GM21528 (cell line): ENCODE measurements around the gene PCSK9.
"Not testable (repeated sequence)": the region's sequence is repeated elsewhere in the genome, so short reads cannot be mapped to it uniquely, and the experiment has no call there.

ENCODE experiments used
- ATAC-seq: cut with Tn5 transposase; IDR thresholded peaks from one replicate; pipeline ENCODE4 v1.9.1; 2021; ENCODE audit warnings: mild to moderate bottlenecking, moderate library complexity; ENCODE audit not compliant: unreplicated experiment, low FRiP score

PCSK9 gene

DNA sequence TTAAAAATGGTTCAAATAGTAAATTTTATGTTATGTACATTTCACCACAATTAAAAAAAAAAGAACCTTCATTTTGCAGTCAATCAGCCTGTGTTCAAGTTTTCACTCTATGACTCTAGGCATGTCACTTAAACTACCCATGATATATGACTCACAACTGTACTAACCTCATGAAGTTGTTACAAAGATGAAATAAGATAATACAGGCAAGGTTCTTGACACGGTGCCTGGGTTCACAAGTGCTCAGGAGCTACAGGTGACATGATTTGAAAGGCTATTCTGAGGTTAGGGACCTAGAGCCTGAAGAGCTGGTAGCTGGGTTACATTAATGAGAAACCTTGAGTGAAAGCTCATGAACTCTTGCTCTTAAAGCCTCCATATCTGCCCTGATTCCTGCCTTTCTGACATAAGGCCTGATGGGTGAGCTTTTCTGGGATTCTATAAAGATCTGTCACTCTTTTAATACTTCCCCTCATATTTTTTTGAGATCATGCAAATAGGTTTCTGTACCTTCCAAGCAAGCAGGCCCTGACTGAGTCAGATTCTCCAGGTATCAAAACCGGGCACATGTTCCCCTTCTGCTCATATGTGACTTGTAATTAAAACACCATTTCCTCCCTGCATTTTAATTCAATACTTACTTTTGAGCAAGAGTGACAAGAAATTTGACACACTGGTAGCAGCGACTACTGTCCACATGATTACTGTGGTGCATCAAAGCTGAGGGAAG lies 34.0 kb downstream of the PCSK9 start:
- ATAC-seq, result no peak

DNA sequence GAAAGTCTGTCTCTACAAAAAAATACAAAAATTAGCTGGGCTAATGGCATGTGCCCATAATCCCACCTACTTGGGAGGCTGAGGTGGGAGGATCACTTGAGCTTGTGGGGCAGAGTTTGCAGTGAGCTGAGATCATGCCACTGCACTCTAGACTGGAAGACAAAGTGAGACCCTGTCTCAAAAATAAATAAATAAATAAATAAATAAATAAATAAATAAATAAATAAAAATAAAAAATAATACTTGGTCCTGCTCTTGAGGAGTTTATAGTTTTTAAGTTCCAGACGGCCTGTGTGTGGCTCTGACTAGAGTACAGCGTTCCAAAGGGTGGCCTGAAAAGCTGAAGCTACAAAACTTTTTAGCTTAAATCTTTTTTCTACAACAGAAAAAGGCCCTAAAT lies 35.1 kb downstream of the PCSK9 start:
- no peak for ATAC-seq

DNA sequence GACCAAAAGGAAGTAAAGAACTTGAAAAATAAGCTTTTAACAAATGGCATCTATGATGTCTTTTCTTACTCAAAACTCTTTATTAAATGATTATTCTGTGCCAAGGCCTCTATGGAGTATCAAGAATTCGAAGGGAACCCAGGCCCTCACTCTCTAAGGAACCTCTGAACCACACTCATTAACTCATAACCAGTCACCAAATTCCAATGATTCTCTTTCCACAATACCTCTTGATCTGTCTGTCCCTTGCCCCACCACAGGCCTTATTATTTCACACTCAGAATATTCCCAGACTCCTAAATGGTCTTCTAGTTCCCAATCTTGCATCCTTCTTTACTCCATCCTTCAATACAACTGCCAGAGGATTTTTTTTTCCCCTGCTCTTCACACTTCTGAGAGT lies 37.0 kb downstream of the PCSK9 start:
- no peak for ATAC-seq

DNA sequence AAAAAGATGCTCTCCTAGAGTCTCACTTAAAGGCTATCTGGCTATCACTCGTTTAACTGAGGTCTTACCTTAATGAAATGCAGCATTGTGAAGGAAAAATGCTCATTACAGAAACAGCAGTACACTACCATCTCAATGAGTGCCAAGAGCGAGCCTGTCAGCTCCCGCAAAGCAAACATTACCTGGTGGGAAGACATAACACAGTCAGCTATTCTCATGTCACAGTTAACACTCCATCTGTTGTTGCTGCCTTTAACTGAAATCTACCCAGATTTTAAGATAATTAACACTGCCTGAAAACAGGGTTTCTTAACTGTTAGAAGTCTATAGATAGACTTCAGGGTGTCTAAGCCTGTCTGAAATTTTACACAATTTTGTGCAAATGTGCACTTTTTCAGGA lies 39.1 kb downstream of the PCSK9 start:
- no peak for ATAC-seq

DNA sequence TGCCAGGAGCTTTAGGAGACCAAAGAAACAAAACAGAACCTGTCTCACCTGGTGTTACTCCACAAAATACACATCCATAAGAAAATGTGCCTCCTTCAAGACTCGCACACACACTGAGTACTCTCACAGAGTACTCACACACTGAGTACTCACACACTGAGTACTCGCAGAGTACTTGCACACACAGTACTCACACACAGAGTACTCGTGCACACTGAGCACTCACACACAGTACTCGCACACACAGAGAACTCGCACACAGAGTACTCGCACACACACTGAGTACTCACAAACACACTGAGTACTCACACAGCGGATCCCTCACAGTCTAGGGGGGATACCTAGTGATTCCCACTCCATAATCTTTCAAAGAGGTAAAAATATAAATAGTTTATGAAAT lies 40.3 kb downstream of the PCSK9 start:
- ATAC-seq, result no peak

DNA sequence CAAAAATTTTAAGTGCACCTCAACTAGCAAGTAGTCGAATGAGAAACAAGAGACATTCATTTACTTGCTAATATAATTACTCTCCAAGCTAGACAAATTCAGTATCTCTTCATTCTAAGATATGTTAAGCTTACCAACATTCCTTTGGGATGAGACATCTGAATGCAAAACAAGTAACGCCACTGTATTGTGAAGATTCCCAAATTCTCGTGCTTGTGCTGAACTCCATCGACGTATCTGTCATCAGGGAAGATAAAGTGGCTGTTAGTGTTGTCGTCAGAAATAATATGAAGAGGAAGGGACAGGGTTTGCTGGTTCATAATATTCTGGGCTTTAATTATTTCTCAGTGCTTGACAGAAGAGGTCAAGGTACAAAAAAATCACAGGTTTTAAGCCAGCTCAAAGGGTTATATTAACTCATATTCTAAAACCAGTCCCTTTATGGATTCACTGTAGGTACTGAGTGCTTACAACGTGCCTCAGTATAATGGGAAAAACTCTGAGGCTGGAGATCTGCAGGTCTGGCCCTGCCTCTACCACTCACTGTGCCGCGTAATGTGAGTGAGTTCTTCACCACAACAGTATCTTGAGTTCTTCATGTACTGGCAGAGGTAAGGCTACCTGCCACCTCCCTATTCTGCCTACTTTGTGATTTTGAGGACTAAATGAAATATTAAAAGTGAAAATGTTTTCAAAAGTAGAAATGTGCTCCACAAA lies 42.0 kb downstream of the PCSK9 start:
- ATAC-seq, result no peak

DNA sequence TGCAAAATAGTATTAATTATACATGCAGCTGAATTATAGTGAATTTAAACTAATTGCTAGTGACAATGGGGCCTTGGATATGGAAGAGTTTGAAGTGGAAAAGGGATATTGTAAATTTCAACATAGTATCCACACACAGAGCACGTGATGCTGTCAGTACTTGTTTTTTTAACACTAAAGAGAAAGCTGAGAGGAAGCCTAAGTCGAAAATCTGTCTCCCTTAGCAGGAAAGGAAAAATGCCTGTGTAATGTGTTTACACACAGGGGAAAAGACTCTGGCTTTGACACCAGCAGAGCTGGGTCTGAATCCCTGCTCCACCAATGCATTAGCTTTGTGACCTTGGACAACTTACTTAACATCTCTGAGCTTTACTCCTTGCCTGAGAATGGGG lies 42.6 kb downstream of the PCSK9 start:
- no peak for ATAC-seq

DNA sequence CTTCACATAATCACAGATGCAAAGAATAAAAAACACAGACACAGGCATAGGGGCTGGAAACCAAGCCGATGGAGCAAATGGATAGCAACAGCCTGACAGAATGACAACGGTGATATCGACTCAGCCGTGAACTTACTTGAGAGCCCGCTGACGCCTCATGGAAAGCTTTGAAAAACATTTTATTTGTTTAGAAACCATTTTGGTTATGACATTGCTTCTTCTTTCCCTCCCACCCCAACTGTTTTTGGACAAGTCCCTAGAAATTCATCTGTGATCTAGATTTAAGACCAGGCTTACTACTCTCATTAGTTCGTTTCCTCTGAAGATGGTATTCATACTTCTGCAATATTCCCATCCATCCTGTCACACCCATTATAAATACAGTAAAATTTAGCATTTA lies 44.9 kb downstream of the PCSK9 start:
- ATAC-seq, result no peak

DNA sequence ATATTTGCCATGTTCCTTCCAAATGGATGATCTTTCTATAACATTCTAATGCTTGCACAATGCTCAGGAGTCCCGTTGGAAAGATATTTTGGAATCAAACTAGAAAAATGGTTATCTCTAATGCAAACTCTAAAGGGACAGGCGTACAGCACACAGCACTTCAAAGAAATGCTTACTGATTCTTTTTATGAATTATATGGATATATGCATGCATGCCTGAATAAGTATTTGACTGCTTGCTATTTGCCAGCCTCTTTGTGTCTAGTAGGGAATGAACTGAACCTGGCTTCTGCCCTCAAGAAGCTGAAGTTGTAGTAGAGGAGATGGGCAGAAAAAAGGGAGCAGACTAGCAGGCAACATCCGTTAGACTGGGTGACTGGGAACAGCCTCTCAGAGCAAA lies 48.1 kb downstream of the PCSK9 start:
- ATAC-seq, result no peak

DNA sequence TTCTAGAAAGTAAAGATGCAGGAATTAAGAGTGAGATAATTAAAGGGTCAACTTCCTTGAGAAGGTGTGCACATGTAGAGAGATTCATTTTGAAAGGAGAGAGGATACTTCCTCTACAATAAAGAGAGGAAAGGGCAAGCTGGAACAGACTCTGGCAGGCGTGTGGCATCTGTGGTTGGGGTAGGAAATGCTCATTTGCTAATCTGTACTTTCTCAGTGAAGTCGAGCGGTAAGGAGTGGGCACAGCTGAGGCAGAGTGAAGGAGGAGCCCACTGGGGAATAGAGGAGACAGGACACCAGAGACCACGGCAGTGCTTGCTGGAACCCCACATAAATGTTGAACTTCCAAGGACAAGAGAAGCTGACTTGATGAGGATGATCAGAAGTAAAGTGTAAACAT lies 49.1 kb downstream of the PCSK9 start:
- ATAC-seq, result no peak

DNA sequence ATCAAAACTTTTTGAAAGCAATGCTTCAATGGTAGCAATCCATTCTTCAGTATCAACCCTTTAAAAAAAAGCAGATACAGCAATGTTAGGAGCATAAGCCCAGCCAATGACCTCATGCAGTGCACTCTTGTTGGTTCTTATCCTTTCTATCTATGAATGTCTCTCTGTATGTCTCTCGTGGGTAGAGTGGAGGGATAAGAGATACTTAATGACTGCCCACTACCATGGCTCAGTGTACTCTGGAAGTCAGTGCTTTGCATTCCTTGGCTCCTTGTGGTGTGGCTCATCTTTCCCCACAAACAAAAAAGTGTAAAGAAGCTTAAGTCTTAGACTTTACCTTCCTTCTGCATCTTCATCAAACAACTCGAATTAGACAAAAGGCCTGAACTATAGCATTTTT lies 50.3 kb downstream of the PCSK9 start:
- no peak for ATAC-seq

DNA sequence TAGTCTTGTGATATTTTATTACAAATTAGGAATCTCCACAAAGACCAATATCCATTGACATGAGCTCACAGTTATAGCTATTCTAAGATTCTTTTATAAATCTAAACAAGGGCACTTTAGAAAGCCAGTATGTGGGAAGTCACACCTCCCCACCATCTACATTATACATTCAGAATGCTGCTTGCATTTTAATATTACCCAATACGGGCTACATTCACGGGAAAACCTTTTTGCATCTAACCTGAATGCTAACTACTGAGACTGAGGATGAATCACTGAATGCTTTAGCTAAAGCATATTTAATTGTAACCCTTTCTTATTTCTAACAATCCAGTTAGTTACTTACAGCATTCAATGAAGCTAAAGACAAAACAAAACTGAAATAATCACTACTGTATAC lies 53.1 kb downstream of the PCSK9 start:
- no peak for ATAC-seq

DNA sequence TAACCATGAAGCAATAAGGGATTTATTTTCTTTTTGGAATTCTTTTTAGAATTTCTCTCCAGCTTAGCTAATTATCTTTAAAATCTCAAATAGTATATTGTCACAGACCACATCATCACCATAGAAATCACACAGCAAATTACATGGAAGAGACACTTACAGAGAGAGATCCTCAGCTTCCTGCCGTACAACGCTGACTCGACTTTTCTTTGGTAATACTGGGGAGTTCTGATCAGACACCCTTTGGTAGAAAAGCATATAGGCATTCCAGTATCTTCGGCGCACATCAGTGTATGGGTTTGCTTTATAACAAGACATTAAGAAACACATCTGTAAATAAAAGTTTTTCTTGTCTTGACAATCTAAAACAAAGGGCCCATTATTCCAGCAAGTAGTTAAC lies 55.7 kb downstream of the PCSK9 start:
- ATAC-seq, result no peak

DNA sequence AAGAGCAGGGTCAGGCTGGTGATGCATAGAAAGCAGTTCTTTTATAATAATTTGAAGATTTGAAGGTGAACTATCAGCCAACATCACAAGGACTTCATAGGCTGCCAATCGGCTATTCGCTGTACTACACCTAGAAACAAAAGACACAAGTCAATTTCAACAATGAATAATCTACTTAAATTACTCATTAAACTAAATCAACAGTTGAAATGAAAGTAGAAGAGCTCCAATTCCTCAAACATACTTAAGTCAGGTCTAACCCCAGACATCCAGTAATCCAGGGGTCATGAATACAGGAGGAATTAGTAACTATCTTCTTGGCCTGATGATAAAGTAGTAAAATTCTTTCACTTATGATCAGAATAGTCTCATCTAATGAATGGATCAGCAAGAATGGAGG lies 64.5 kb downstream of the PCSK9 start:
- ATAC-seq, result no peak

DNA sequence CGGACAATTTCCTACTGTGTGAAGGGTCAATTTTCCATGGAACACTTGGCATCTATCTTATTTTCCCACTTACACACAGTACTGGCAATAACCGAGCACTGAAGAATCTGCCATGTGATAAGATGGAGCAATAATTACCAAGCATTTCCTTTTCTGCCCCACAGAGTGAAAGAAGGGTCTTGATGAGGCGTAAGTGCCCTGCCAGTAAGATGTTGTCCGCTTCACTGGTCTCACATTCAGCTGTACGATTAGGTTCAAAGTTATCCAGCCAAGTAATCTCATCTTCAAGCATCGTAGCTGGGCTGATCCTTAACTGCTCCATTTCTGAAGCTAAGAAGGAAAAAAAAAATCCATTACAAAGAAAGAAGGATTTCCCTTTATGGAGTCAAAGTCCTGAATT lies 67.8 kb downstream of the PCSK9 start:
- no peak for ATAC-seq

DNA sequence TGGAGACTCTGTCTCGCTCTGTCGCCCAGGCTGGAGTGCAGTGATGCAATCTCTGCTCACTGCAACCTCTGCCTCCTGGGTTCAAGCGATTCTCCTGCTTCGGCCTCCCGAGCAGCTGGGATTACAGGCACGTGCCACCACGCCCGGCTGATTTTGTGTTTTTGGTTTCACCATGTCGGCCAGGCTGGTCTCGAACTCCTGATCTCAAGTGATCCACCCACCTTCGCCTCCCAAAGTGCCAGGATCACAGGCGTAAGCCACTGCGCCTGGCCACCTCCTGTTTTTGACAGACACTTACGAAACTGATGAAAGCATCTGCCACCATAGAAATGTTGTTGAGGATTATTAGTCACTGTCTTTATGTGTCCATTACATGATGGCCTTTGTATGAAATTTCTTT lies 69.7 kb downstream of the PCSK9 start:
- not testable (repeated sequence) for ATAC-seq
